ENCODE data around the gene PSD4.

DNA sequence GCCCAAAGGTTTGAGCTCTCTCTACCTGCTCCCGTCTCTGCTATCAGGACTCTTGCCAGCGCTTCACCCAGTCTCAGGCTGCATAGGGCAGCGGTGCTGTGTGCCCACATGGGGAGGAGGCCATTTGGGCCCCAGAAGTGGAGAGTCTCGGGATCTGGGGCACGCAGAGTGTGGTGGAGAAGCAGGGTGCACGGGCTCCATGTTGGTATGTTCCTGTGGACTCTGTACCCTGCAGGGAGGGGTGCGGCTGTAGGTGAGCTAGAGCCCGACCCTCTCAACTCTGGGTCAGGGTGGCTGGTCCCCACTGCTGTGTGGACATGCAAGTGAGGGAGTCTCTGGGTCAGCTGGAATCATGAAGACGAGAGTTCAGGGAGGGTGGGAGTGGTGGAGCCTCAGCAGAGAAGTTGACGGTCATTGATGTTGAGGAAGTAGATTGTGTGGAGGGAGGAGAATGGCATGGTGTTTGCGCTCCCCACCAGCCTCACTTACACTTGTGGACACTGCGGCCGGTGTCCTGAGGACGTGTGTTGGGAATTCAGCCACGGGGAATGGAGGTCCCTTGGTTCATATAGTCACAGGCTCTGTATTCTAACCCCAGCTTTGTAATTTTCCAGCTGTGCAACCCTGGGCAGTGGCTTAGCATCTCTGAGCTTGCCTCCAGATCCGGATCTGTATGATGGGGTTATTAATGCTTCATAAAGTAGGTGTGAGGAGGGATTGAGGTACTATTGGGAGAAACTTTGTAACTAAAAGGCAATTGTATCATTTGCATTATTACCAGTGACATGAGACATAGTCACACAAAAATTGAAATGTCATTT is 840 bp upstream of the PSD4 start:
- TF ChIP-seq, protein P1, sequence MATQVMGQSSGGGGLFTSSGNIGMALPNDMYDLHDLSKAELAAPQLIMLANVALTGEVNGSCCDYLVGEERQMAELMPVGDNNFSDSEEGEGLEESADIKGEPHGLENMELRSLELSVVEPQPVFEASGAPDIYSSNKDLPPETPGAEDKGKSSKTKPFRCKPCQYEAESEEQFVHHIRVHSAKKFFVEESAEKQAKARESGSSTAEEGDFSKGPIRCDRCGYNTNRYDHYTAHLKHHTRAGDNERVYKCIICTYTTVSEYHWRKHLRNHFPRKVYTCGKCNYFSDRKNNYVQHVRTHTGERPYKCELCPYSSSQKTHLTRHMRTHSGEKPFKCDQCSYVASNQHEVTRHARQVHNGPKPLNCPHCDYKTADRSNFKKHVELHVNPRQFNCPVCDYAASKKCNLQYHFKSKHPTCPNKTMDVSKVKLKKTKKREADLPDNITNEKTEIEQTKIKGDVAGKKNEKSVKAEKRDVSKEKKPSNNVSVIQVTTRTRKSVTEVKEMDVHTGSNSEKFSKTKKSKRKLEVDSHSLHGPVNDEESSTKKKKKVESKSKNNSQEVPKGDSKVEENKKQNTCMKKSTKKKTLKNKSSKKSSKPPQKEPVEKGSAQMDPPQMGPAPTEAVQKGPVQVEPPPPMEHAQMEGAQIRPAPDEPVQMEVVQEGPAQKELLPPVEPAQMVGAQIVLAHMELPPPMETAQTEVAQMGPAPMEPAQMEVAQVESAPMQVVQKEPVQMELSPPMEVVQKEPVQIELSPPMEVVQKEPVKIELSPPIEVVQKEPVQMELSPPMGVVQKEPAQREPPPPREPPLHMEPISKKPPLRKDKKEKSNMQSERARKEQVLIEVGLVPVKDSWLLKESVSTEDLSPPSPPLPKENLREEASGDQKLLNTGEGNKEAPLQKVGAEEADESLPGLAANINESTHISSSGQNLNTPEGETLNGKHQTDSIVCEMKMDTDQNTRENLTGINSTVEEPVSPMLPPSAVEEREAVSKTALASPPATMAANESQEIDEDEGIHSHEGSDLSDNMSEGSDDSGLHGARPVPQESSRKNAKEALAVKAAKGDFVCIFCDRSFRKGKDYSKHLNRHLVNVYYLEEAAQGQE (IDR thresholded peaks at IDR 0.05; ENCODE audit: insufficient read depth in 1 of 2, low read depth in 2 of 2, low read length in 2 of 2): no peak
- no peak for TF ChIP-seq POLR2AphosphoS5 (IDR thresholded peaks at IDR 0.05; ENCODE audit: low read depth, low read length)
- no peak for TF ChIP-seq SIN3A (IDR thresholded peaks at IDR 0.05; ENCODE audit: borderline replicate concordance, insufficient read depth, low read length)
